IPS-18c (cell line): ENCODE measurements around the gene GUCY1A2.

Experiments used
- H3K4me3 ChIP-seq: 2 replicates; pipeline ENCODE4 v1.7.0; 2013; ENCODE audit warnings: low read depth, mild to moderate bottlenecking, low read length, moderate library complexity; ENCODE audit not compliant: insufficient read depth
- H3K9me3 ChIP-seq: one replicate; pipeline ENCODE4 v1.6.1; 2013; ENCODE audit warnings: mild to moderate bottlenecking, low read length, moderate library complexity; ENCODE audit not compliant: control insufficient read depth, insufficient read depth

The GUCY1A2 gene

GRCh38 chr11:106681435-106681834, 336.8 kb downstream of the GUCY1A2 start:
- Histone ChIP-seq H3K4me3 (no peak overlapping the region), H3K9me3 (no peaks in the 10 kb centered on the region)

DNA sequence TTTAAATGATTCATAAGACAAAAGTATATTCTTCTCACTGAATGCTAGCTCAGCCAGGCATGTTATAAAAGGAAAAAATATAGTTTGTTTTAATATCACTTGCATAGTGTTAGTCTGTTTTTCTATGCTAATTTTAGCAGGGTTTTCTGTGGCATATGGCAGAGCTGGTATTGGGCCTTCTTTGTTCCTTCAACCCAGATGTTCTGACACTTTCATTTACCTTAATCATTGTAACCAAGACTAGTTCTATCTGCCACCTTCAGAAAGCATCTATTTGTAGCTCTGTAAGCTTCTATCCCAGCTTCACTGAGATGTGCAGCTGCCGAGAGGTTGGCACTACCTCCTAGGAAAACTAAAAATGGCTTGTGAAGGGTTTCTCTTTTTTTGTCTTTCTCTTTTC, 338.7 kb downstream of the GUCY1A2 start:
- no peaks in the 10 kb centered on the region for H3K9me3 ChIP-seq
- H3K4me3 ChIP-seq: no peak overlapping the region

GRCh38 chr11:106679181-106679580, 339.1 kb downstream of the GUCY1A2 start:
- H3K4me3 ChIP-seq: no peak overlapping the region

GRCh38 chr11:106670069-106670468, 348.2 kb downstream of the GUCY1A2 start:
- no peak overlapping the region for H3K4me3 ChIP-seq
- H3K9me3 ChIP-seq: no peaks in the 10 kb centered on the region

More at GRCh38 chr11:106679181-106679580, 339.1 kb downstream of the GUCY1A2 start:
- no peaks in the 10 kb centered on the region for H3K9me3 ChIP-seq

DNA sequence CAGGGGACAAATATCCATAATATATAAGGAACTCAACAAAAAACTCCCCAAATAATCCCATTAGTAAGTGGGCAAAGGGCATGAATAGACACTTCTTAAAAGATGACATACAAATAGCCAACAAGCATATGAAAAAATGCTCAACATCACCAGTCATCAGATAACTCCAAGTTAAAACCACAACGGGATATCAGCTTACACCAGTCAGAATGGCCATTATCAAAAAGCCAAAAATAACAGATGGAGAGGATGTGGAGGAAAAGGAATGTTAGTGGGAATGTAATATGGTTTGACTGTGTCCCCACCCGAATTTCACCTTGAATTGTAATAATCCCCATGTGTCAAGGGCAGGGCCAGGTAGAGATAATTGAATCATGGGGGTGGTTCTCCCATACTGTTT, 350.1 kb downstream of the GUCY1A2 start:
- H3K4me3 ChIP-seq: no peak overlapping the region
- H3K9me3 ChIP-seq: no peaks in the 10 kb centered on the region

DNA sequence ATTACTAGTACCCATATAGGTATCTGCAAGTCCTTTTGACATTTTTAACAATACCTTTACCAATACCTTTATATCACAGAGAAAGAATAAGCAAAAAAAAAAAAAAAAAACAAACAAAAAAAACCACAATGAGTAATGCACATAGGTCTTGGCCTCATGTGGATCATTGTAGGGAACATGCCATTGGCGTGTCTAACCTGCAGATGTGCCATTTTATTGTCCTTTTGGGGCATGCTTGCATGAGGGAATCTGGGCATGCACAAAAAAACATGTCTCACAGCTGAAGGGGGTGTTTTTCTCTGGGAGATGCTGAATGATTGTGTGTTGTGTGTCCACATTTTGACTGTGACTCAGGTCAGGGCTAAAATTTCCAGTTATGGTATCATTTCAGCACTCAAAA, 361.6 kb downstream of the GUCY1A2 start:
- Histone ChIP-seq H3K4me3 (no peak overlapping the region), H3K9me3 (no peaks in the 10 kb centered on the region)

DNA sequence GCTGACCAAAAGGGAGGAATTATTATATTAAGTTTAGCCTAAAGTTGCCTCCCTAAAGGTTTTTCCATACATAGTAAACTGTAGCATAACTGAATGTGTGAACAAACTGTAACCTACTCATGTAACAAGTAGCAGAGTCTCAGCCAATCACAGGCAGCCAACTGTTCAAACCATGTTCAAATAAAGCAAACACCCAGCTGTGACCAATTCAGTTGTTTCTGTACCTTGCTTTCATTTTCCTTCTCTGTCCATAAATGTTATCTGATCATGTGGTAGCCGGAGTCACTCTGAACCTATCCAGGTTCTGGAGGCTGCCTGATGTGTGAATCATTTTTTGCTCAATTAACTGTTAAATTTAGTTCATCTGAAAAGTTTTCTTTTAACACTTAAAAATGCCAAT, 373.5 kb downstream of the GUCY1A2 start:
- H3K9me3 ChIP-seq: no peaks in the 10 kb centered on the region
- H3K4me3 ChIP-seq: no peak overlapping the region

DNA sequence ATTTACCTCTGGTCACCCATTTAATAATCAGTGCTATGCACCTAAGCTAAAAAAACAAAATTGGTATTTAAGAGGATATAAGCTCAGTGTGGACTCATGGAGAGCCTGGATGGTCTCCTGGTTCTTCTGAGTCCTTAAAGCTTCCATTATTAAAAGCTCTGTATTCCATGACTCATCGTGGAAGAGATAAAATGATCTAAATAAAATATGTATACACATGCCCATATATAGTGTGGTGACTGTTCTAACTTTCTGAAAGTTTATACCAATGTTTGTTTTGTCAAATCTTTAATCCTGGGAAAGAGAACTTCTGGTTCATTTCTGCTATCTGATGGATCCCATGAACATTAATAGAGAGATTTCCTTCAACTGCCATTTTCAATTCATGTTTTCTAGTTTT, 375.9 kb downstream of the GUCY1A2 start:
- Histone ChIP-seq H3K9me3 (no peaks in the 10 kb centered on the region), H3K4me3 (no peak overlapping the region)

DNA sequence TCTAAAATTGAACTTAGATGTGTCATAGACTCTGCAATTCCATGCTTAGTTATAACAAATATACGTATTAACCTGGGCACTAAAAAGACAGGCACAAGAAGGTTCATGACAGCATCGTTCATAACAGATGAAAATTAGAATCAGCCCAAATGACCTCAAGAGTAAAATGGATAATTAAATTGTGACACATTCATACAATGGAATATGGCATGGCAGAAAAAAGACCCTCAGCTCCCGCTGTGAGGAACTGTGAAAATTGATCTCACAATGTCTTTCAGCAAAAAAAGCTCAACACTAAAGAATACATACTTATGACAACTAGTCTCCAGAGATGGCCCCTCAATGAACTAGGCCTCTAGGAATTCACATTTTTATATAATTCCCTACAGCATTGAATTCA, 386.0 kb downstream of the GUCY1A2 start:
- no peaks in the 10 kb centered on the region for H3K9me3 ChIP-seq
- no peak overlapping the region for H3K4me3 ChIP-seq

DNA sequence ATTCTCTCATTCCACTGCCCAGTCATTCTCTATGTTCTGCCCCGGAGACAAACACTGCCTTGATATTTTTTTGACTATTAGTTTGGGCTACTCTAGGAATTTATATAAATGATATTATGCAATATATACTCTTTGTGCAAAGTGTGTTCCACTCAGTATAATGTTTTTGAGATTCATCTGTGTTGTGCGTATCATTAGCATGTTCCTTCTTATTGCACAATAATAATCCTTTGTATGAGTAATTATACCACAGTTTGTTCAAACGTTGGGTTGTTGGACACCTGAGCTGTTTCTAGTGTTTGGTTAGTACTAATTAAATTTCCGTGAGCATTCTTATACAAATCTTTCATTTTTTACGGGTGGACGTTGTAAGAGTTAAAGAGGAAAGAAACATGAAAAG, 390.6 kb downstream of the GUCY1A2 start:
- Histone ChIP-seq H3K9me3 (no peaks in the 10 kb centered on the region), H3K4me3 (no peak overlapping the region)

DNA sequence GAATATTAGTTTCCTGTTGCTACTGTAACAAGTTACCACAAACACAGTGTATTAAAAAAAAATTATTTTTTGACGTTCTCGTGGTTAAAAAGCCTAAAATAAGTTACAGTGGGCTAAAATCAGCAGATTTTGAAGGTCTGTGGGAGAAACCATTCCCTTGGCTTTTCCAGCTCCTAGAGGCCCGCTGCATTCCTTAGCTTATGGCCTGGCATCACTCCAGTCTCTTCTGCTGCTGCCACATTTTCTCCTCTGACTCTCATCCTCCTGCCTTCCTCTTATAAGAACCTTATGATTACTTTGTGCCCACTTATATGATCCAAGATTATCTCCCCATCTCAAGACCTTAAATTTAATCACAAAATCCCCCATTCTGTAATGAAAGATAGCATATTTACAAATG, 392.7 kb downstream of the GUCY1A2 start:
- no peak overlapping the region for H3K4me3 ChIP-seq
- H3K9me3 ChIP-seq: no peaks in the 10 kb centered on the region

GRCh38 chr11:106624377-106624776, 393.9 kb downstream of the GUCY1A2 start:
- no peak overlapping the region for H3K4me3 ChIP-seq
- no peaks in the 10 kb centered on the region for H3K9me3 ChIP-seq
